ENCODE measurements around the gene CDH3.

CDH3 gene

DNA sequence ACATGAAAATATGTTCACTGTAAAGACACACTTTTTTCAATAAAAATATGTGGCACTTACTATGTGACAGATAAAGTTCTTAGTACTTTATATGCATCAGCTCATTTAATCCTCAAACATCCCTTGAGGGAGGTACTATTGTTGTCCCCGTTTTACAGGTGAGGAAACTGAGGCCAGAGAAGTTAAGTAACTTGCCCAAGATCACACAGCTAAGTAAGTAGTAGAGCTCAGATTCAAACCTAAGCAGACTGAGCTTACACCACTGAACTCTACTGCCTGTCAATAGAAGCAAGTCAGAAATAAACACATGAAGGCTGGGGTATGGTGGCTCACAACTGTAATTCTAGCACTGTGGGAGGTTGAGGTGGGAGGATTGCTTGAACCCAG lies 13.9 kb downstream of the CDH3 start:
- TF ChIP-seq, protein P1, sequence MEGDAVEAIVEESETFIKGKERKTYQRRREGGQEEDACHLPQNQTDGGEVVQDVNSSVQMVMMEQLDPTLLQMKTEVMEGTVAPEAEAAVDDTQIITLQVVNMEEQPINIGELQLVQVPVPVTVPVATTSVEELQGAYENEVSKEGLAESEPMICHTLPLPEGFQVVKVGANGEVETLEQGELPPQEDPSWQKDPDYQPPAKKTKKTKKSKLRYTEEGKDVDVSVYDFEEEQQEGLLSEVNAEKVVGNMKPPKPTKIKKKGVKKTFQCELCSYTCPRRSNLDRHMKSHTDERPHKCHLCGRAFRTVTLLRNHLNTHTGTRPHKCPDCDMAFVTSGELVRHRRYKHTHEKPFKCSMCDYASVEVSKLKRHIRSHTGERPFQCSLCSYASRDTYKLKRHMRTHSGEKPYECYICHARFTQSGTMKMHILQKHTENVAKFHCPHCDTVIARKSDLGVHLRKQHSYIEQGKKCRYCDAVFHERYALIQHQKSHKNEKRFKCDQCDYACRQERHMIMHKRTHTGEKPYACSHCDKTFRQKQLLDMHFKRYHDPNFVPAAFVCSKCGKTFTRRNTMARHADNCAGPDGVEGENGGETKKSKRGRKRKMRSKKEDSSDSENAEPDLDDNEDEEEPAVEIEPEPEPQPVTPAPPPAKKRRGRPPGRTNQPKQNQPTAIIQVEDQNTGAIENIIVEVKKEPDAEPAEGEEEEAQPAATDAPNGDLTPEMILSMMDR (IDR thresholded peaks at IDR 0.05; ENCODE audit: insufficient read depth, low read depth, low read length, missing control alignments): no peak
- no peak overlapping the region for H3K4me3 ChIP-seq (ENCODE audit: low read depth, low read length)
- DNase-seq (ENCODE audit: low read depth): no peak

DNA sequence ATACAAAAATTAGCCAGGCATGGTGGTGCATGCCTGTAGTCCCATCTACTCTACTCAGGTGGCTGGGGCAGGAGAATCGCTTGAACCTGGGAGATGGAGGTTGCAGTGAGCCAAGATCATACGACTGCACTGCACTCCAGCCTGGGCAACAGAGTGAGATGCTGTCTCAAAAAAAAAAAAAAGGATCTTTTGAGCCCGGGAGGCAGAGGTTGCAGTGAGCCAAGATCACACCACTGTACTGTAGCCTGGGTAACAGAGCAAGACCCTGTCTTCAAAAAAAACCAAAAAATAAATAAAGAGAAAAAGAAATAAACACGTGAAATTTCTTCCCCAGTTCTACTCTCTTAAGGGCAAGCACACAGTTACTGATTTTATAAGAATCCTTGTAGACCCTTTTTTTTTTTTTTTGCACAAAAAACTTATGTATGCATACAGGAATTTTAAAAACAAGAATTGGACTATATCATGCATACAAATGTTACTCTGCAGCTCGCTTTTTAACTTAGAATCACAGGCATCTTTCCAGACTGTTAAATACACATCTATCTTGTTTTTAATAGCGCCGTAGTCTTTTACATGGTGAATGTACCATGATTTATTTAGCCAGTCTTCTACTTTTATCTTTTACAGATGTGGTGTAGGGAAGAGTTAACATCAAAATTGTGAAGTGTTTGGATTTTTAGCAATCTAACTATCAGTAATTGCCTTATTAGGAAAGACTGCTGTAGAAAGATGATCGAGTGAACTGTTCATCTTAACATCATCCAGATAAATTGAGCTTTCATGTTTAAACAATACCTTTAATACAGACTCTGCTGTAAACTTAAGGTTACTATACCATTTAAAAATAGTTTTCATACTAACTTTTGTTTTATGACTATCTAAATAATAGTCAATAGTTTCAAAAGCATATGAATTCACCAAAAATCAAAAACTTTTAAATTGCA lies 14.6 kb downstream of the CDH3 start:
- TF ChIP-seq, protein P1 (IDR thresholded peaks at IDR 0.05; ENCODE audit: insufficient read depth, low read depth, low read length, missing control alignments): no peak
- DNase-seq (ENCODE audit: low read depth): no peak
- H3K4me3 ChIP-seq (ENCODE audit: low read depth, low read length): no peak overlapping the region

DNA sequence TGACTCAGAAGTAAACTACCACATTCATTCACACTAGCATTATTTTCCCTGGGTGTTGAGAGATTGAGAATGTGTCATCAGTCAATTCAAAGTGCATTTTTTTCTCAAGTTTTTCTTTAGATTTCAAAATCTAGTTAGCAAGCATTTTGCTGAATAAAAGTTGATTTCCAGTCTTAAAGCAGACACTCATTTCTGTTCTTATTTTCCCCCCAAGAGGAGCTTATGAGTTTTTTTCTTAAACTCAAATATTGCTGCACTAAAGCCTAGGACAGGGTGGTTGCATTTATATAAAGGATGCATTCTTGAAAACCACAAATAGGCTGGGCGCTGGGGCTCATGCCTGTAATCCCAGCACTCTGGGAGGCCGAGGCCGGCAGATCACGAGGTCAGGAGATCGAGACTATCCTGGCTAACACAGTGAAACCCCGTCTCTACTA lies 15.3 kb downstream of the CDH3 start:
- no peak overlapping the region for H3K4me3 ChIP-seq (ENCODE audit: low read depth, low read length)
- TF ChIP-seq, protein P1 (IDR thresholded peaks at IDR 0.05; ENCODE audit: insufficient read depth, low read depth, low read length, missing control alignments): no peak
- DNase-seq (ENCODE audit: low read depth): no peak

DNA sequence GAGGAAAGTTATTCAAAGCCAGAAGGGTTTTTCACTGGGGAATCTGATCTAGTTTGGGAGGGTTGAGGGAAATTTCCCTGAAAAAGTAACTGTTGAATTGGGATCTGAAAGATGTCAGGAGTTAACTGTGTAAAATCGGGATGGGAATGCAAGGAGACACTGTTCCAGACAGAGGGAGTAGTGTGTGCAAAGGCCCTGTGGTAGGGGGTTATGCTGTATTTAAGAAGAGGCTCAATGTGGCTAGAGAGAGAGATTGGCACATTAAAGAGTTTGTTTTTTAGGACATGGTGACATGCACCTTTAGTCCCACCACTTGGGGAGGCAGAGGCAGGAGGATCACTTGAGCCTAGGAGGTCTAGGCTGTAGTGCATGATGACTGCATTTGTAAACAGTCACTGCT lies 16.9 kb downstream of the CDH3 start:
- no peak overlapping the region for H3K4me3 ChIP-seq (ENCODE audit: low read depth, low read length)
- TF ChIP-seq, protein P1 (IDR thresholded peaks at IDR 0.05; ENCODE audit: insufficient read depth, low read depth, low read length, missing control alignments): no peak
- no peak for DNase-seq (ENCODE audit: low read depth)

DNA sequence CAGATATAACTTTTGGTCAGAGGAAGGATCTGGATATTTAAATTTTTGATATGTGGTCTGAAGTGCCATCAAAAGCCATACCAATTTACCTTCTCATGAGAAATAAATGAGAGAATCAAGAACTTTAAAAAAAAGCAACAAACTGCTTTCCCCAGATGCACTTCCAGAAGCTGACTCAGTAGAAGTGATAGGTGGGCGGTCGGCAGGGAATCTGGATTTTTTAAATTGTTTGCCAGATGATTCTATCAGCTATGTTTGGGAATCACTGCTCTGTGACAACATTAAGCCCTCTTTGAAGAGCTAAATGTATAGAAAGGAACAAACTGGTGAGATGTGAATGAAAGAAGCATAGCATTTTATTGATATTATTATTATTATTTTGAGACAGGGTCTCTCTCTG lies 19.2 kb downstream of the CDH3 start:
- no peak overlapping the region for H3K4me3 ChIP-seq (ENCODE audit: low read depth, low read length)
- TF ChIP-seq, protein P1 (IDR thresholded peaks at IDR 0.05; ENCODE audit: insufficient read depth, low read depth, low read length, missing control alignments): no peak
- DNase-seq (ENCODE audit: low read depth): no peak

DNA sequence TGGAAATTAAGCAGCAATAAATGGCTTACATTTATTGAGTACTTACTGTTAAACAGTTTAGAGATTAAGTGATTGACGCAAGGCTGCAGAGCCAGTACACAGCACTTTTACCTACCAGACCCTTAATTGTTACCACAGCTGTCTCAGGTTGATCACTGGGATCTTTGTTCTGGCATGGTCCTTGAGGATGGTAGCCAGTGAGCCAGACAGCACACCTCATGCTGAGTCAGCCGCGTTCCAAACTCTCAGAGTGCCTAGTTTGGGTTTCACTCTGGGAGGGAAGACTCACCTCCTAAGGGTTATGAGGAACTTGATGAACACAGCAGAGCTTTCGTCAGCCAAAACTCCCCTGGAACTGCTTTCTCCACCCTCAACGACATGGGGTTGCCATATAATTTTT lies 20.4 kb downstream of the CDH3 start:
- H3K4me3 ChIP-seq (ENCODE audit: low read depth, low read length): no peak overlapping the region
- TF ChIP-seq, protein P1 (IDR thresholded peaks at IDR 0.05; ENCODE audit: insufficient read depth, low read depth, low read length, missing control alignments): no peak
- DNase-seq (ENCODE audit: low read depth): no peak
